Measurements from ENCODE around the gene TMOD3.

TMOD3 gene

GRCh38 chr15:51912528-51912927 lies 83.1 kb downstream of the TMOD3 start:
- no peak for DNase-seq

GRCh38 chr15:51917493-51917892 lies 88.0 kb downstream of the TMOD3 start:
- peak in 1 of 5 donors; percentile 14 for DNase-seq

- no peak for DNase-seq
These were observed 95.0 kb downstream of the TMOD3 start for GRCh38 chr15:51924156-51925068.

- DNase-seq = no peak
These were observed 97.4 kb downstream of the TMOD3 start for GRCh38 chr15:51926809-51927208.

- no peak for DNase-seq
These were observed 101.6 kb downstream of the TMOD3 start for GRCh38 chr15:51931016-51931415.

- no peak for DNase-seq
These were observed 102.2 kb downstream of the TMOD3 start for GRCh38 chr15:51931638-51932037.

GRCh38 chr15:51932161-51932560 lies 102.7 kb downstream of the TMOD3 start:
- DNase-seq = no peak

- peak in 1 of 5 donors; percentile 20 for DNase-seq
These were observed 106.1 kb downstream of the TMOD3 start for GRCh38 chr15:51935466-51936104.

GRCh38 chr15:51936105-51936478 lies 106.6 kb downstream of the TMOD3 start:
- DNase-seq = no peak

GRCh38 chr15:51938286-51938685 lies 108.8 kb downstream of the TMOD3 start:
- DNase-seq = no peak

- DNase-seq = no peak
These were observed 109.8 kb downstream of the TMOD3 start for GRCh38 chr15:51939216-51939615.

GRCh38 chr15:51947124-51947523 lies 117.7 kb downstream of the TMOD3 start:
- no peak for DNase-seq

- DNase-seq = no peak
These were observed 123.4 kb downstream of the TMOD3 start for GRCh38 chr15:51952805-51953204.

GRCh38 chr15:51955504-51955903 lies 126.1 kb downstream of the TMOD3 start:
- no peak for DNase-seq
